ENCODE results near the gene VPS39. TPM values are rescaled to one million over a fixed set of nuclear protein-coding genes. Genes with fewer than 3 reads are reported as not detected.

The VPS39 gene
- total and polyA plus RNA-seq, 3 donors from 2014 or later: 71.8 to 135 (median 120) TPM

DNA sequence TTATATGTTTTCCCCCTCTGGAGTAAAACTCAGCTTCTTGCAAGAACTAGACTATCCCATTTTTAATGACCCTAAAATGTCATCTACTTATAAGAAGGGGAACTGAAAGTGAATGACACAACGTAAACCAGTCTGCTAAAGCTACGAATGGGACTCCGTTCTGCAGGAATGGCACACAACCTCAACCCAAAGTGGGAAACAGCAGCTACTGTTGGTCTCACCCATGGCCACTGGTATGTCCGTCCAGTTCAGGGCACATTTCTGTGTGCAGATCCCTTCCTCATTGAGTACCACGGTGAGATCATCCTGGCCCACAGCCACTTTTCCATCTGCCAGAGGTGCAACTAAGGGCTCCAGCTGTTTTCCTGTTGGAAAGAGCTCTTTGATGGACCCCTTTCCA is 23.8 kb downstream of the VPS39 start:
- H3K9me3 ChIP-seq: no peaks in the 10 kb centered on the region
- intact Hi-C loops (cut with DNase I; ENCODE audit: low total_unique reads): no loop called here
- peaks cover 5% of the 10 kb centered on the region for H3K4me1 ChIP-seq
- no peak overlapping the region for H3K4me3 ChIP-seq
- no peak for TF ChIP-seq POLR2A (IDR thresholded peaks at IDR 0.05)
- TF ChIP-seq, protein P1, sequence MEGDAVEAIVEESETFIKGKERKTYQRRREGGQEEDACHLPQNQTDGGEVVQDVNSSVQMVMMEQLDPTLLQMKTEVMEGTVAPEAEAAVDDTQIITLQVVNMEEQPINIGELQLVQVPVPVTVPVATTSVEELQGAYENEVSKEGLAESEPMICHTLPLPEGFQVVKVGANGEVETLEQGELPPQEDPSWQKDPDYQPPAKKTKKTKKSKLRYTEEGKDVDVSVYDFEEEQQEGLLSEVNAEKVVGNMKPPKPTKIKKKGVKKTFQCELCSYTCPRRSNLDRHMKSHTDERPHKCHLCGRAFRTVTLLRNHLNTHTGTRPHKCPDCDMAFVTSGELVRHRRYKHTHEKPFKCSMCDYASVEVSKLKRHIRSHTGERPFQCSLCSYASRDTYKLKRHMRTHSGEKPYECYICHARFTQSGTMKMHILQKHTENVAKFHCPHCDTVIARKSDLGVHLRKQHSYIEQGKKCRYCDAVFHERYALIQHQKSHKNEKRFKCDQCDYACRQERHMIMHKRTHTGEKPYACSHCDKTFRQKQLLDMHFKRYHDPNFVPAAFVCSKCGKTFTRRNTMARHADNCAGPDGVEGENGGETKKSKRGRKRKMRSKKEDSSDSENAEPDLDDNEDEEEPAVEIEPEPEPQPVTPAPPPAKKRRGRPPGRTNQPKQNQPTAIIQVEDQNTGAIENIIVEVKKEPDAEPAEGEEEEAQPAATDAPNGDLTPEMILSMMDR (IDR thresholded peaks at IDR 0.05): no peak
- H3K36me3 ChIP-seq (ENCODE audit: low read depth, missing control alignments): no peaks in the 10 kb centered on the region
- no peak for DNase-seq
- WGBS, 2 donors: 80 to 87% methylated on average over 4 to 5 of the region's 5 CpGs
- no peaks in the 10 kb centered on the region for H3K27me3 ChIP-seq
- H3K27ac ChIP-seq: no peak overlapping the region

DNA sequence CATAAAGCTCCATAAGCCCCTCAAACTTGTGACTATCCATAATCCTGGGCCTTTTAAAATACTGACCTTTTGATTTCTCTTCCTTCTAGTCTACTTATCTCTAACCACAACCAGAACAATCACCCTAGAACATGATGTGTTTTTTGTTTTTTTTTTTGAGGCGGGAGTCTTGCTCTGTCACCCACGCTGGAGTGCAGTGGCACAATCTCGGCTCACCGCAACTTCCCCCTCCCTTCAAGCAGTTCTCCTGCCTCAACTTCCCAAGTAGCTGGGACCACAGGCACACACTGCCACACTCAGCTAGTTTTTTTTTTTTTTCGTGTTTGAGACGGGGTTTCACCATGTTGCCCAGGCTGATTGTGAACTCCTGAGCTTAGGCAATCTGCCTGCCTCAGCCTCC is 25.1 kb downstream of the VPS39 start:
- no peaks in the 10 kb centered on the region for H3K36me3 ChIP-seq (ENCODE audit: low read depth, missing control alignments)
- H3K4me3 ChIP-seq: no peak overlapping the region
- H3K4me1 ChIP-seq: no peaks in the 10 kb centered on the region
- WGBS, 2 donors: 72 to 81% methylated on average over 6 of the region's 6 CpGs
- intact Hi-C loops (cut with DNase I; ENCODE audit: low total_unique reads): no loop called here
- TF ChIP-seq, protein P1 (IDR thresholded peaks at IDR 0.05): no peak
- TF ChIP-seq POLR2A (IDR thresholded peaks at IDR 0.05): no peak
- H3K9me3 ChIP-seq: no peaks in the 10 kb centered on the region
- no peak for DNase-seq
- H3K27me3 ChIP-seq: no peaks in the 10 kb centered on the region
- H3K27ac ChIP-seq: no peak overlapping the region

DNA sequence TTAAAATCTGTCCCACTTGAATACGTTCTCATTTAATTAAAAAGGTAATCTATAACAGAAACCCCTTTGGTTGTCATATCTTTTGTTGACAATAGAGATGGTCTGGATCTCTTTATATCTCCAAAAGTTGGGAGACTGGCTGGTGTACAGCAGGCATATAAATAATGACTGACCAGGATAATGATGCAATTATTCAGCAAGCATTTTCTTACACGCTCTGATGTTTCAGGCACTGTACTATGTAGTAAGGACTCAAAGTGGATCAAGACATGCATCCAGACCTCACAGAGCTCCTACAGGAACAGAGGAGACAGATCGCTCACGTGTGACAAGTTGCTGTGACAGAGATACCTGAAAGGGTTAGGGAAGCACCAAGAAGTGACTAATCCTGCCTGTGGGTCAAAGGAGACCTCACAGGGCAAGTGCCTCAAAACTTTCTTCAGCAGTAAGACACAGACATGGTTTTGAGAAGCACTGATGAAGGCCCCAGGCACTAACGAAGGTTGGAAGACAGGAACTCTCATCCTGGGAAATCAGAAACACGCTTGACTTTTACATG is 25.7 kb downstream of the VPS39 start:
- WGBS, 2 donors: 87% methylated on average over 6 of the region's 6 CpGs
- Histone ChIP-seq H3K27me3 (no peaks in the 10 kb centered on the region), H3K36me3 (ENCODE audit: low read depth, missing control alignments) (no peaks in the 10 kb centered on the region), H3K4me3 (no peak overlapping the region), H3K9me3 (no peaks in the 10 kb centered on the region), H3K27ac (no peak overlapping the region), H3K4me1 (no peaks in the 10 kb centered on the region)
- TF ChIP-seq, protein P1 (IDR thresholded peaks at IDR 0.05): no peak
- TF ChIP-seq POLR2A (IDR thresholded peaks at IDR 0.05): no peak
- DNase-seq: no peak
- intact Hi-C loops (cut with DNase I; ENCODE audit: low total_unique reads): no loop called here

DNA sequence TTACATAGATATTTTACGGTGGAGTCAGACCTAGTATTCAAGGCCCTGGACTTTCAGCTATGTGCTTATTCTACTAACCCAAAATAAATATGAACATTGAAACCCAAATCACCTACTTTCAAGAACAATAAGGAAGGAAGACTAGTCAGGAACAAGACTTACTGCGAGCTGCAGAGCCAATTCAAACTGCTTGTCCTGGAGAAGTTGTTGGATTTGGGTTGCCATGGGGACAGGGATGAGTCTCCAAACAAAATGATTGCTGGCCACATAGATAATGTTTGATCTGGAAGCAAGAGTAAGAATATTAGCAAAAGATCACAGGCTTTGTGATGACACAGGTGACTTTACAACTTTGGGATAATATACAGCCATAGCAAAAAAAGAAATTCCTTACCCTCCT is 30.0 kb downstream of the VPS39 start:
- Histone ChIP-seq H3K27ac (no peak overlapping the region), H3K4me3 (no peak overlapping the region), H3K36me3 (ENCODE audit: low read depth, missing control alignments) (no peaks in the 10 kb centered on the region), H3K4me1 (no peaks in the 10 kb centered on the region), H3K9me3 (no peaks in the 10 kb centered on the region), H3K27me3 (no peaks in the 10 kb centered on the region)
- WGBS, 2 donors: 92 to 95% methylated on average over 2 of the region's 2 CpGs
- intact Hi-C loops (cut with DNase I; ENCODE audit: low total_unique reads): no loop called here
- TF ChIP-seq, protein P1 (IDR thresholded peaks at IDR 0.05): no peak
- TF ChIP-seq POLR2A (IDR thresholded peaks at IDR 0.05): no peak
- DNase-seq: no peak

DNA sequence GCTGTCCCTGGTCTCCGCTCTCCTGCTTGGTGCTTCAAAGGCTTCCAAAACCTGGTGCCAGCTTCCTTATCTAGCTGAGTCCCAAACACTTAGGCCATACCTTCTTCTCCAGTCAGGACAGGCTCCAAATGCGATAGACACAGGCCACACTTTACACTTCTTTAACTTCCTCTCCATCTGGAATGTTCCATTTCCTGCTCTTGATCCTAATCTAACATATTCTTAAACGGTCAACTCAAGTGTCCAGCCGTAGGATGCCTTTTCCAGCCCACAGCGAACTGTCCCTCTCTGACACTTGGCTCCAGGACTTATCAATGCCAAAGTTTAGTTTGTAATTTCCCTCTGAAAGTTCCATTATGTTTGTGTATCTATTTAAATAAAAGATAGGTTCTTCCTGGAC is 32.4 kb downstream of the VPS39 start:
- intact Hi-C loops (cut with DNase I; ENCODE audit: low total_unique reads): no loop called here
- H3K36me3 ChIP-seq (ENCODE audit: low read depth, missing control alignments): no peaks in the 10 kb centered on the region

More for the DNA sequence above, 32.4 kb downstream of the VPS39 start:
- DNase-seq: no peak
- WGBS, 2 donors: 83 to 86% methylated on average over 5 of the region's 5 CpGs
- no peaks in the 10 kb centered on the region for H3K9me3 ChIP-seq
- no peak for TF ChIP-seq POLR2A (IDR thresholded peaks at IDR 0.05)
- TF ChIP-seq, protein P1 (IDR thresholded peaks at IDR 0.05): no peak
- no peaks in the 10 kb centered on the region for H3K4me1 ChIP-seq
- no peak overlapping the region for H3K4me3 ChIP-seq
- no peaks in the 10 kb centered on the region for H3K27me3 ChIP-seq
- no peak overlapping the region for H3K27ac ChIP-seq

Data from testis (tissue), 3 donors.